ENCODE measurements around the gene FAM20C. TPM values are rescaled to one million over a fixed set of nuclear protein-coding genes. Genes with fewer than 3 reads are reported as not detected.

Gene FAM20C
- total RNA-seq, 2 experiments from 2014 or later = not detected

DNA sequence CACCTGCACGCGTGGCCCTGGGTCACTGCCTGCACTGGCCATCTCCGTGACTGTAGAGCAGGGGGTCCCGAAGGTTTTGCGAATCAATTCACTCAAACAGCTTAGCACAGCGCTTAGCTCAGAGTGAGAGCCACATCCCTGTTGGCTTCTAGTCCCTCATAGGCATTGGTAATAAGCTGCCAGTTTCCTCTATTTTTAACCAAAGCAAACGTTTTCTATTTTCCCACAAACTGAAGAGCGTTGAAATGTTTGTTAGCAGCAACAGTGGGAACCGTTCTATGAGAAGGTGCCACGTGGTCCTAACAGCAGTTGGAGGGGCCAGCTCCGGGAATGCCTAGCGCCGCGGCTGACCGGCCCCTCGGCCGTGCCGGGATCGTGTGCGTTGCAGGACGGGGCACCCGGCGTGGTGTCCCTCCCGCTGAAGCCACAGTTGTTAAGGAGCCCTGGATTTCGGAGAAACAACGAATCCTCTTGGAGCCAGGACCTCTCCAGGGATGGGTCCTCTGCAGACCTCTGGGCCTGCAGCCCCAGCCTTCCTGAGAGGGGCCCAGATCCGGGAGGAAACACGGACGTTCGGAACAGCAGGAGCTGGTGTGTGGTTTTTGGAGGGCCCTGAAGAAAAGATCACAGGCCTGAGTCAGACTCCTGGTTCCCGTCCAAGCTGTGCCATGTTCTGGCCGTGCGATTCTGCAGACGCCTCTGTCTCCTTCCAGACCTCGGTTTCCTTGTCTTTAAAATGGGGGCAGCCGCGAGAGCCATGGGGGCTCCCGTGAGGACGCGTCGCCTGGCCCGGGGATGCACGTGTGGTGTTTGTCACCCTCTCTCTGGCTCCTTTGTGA, 40.3 kb downstream of the FAM20C start:
- Histone ChIP-seq H3K9me3 (ENCODE audit: low read length) (no peaks in the 10 kb centered on the region), H3K4me3 (ENCODE audit: low read depth, low read length, poor library complexity, severe bottlenecking) (no peak overlapping the region), H2AFZ (ENCODE audit: low read length) (no peak overlapping the region), H3K27ac (ENCODE audit: low read depth, low read length, poor library complexity, severe bottlenecking) (no peak overlapping the region), H3K4me2 (ENCODE audit: low read length) (no peak overlapping the region), H3K4me1 (ENCODE audit: insufficient read depth, low read length, poor library complexity, severe bottlenecking) (no peaks in the 10 kb centered on the region), H4K20me1 (ENCODE audit: insufficient read depth, low read length) (no peaks in the 10 kb centered on the region), H3K9me2 (ENCODE audit: insufficient read depth, low read length) (no peaks in the 10 kb centered on the region), H3K36me3 (ENCODE audit: insufficient read depth, low read length) (no peaks in the 10 kb centered on the region), H3K79me2 (ENCODE audit: insufficient read depth, low read depth, low read length) (no peaks in the 10 kb centered on the region)
- TF ChIP-seq EZH2phosphoT487 (IDR thresholded peaks at IDR 0.05; ENCODE audit: borderline replicate concordance, low read depth, low read length) = no peak
- TF ChIP-seq, protein P1, sequence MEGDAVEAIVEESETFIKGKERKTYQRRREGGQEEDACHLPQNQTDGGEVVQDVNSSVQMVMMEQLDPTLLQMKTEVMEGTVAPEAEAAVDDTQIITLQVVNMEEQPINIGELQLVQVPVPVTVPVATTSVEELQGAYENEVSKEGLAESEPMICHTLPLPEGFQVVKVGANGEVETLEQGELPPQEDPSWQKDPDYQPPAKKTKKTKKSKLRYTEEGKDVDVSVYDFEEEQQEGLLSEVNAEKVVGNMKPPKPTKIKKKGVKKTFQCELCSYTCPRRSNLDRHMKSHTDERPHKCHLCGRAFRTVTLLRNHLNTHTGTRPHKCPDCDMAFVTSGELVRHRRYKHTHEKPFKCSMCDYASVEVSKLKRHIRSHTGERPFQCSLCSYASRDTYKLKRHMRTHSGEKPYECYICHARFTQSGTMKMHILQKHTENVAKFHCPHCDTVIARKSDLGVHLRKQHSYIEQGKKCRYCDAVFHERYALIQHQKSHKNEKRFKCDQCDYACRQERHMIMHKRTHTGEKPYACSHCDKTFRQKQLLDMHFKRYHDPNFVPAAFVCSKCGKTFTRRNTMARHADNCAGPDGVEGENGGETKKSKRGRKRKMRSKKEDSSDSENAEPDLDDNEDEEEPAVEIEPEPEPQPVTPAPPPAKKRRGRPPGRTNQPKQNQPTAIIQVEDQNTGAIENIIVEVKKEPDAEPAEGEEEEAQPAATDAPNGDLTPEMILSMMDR (conservative IDR thresholded peaks at IDR 0.05; ENCODE audit: low read length) = no peak
- intact Hi-C loops (cut with micrococcal nuclease; ENCODE audit: unreplicated experiment) = no loop called here
- BruUV-seq (replicated peaks) = no TSS peak
- ChIA-PET CTCF (ENCODE audit: unreplicated experiment) (interaction anchor here (0.6 kb wide), 1 partner anchor 15 kb away, joined by 5 read pairs; no protein-coding TSS in a partner anchor), POLR2A (no interaction called here)
- DNase-seq (ENCODE audit: low spot score) = no peak

DNA sequence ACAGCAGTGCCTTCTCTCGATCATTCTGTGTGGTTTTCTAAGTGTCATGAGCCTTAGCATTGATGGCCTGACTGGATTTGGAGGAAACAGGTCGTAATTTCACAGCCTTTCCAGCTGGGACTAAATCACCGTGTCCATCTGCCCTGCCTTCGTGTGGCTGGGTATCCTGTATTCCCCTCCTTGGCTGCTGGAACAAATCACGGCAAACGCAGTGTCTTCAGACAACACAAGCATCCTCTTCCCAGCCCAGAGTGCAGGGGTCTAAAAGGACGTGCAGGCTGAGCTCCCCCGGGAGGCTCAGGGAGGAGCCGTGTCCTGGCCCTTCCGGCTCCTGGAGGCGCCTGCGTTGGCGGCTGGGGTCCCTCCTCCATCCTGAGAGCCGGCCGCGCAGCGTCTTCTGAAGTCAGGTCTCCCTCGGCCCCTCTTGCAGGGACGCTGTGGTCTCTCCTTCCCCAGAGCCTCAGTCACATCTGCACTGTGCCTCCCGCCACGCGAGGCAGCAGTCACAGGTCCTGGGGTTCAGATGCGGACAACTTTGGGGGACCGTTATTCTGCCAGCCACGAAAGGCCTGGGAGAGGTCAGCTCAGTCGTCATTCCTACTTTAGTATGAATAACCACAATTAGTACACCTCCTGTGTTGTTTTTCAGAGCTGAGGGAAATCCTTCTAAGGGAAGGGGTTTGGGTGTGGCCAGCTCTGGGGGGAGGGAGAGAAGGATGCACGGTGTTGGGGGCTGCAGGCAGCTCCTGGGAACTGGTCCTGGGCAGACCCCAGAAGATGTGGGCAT, 41.1 kb downstream of the FAM20C start:
- no TSS peak for BruUV-seq (replicated peaks)
- H3K4me3 ChIP-seq (ENCODE audit: low read depth, low read length, poor library complexity, severe bottlenecking) = no peak overlapping the region
- H3K36me3 ChIP-seq (ENCODE audit: insufficient read depth, low read length) = no peaks in the 10 kb centered on the region
- H3K79me2 ChIP-seq (ENCODE audit: insufficient read depth, low read depth, low read length) = no peaks in the 10 kb centered on the region
- no peaks in the 10 kb centered on the region for H3K9me2 ChIP-seq (ENCODE audit: insufficient read depth, low read length)
- ChIA-PET POLR2A (no interaction called here), CTCF (ENCODE audit: unreplicated experiment) (no interaction called here)
- intact Hi-C loops (cut with micrococcal nuclease; ENCODE audit: unreplicated experiment) = no loop called here
- no peak overlapping the region for H2AFZ ChIP-seq (ENCODE audit: low read length)
- no peak overlapping the region for H3K4me2 ChIP-seq (ENCODE audit: low read length)
- H3K4me1 ChIP-seq (ENCODE audit: insufficient read depth, low read length, poor library complexity, severe bottlenecking) = no peaks in the 10 kb centered on the region
- H4K20me1 ChIP-seq (ENCODE audit: insufficient read depth, low read length) = no peaks in the 10 kb centered on the region
- no peaks in the 10 kb centered on the region for H3K9me3 ChIP-seq (ENCODE audit: low read length)
- TF ChIP-seq, protein P1 (conservative IDR thresholded peaks at IDR 0.05; ENCODE audit: low read length) = no peak
- no peak for TF ChIP-seq EZH2phosphoT487 (IDR thresholded peaks at IDR 0.05; ENCODE audit: borderline replicate concordance, low read depth, low read length)
- H3K27ac ChIP-seq (ENCODE audit: low read depth, low read length, poor library complexity, severe bottlenecking) = no peak overlapping the region
- no peak for DNase-seq (ENCODE audit: low spot score)
